ENCODE data around the gene B3GALNT1. TPM values are rescaled to one million over a fixed set of nuclear protein-coding genes. Genes with fewer than 3 reads are reported as not detected.

Gene B3GALNT1
- total RNA-seq, 4 donors from 2014 or later, result 2.3 to 11.8 (median 9.5) TPM

- WGBS, 2 donors, result 30 to 34% methylated on average over 1 of the region's 1 CpG
- H3K4me3 ChIP-seq (ENCODE audit: low read depth, poor library complexity, severe bottlenecking), result no peak overlapping the region
- intact Hi-C loops (cut with DNase I; ENCODE audit: low total_unique reads), result no loop called here
- TF ChIP-seq, protein P1, sequence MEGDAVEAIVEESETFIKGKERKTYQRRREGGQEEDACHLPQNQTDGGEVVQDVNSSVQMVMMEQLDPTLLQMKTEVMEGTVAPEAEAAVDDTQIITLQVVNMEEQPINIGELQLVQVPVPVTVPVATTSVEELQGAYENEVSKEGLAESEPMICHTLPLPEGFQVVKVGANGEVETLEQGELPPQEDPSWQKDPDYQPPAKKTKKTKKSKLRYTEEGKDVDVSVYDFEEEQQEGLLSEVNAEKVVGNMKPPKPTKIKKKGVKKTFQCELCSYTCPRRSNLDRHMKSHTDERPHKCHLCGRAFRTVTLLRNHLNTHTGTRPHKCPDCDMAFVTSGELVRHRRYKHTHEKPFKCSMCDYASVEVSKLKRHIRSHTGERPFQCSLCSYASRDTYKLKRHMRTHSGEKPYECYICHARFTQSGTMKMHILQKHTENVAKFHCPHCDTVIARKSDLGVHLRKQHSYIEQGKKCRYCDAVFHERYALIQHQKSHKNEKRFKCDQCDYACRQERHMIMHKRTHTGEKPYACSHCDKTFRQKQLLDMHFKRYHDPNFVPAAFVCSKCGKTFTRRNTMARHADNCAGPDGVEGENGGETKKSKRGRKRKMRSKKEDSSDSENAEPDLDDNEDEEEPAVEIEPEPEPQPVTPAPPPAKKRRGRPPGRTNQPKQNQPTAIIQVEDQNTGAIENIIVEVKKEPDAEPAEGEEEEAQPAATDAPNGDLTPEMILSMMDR (IDR thresholded peaks at IDR 0.05), result no peak
- no peak for TF ChIP-seq POLR2A (IDR thresholded peaks at IDR 0.05)
- DNase-seq (ENCODE audit: low spot score in 2 of 2), result no peak
These were observed 37.3 kb upstream of the B3GALNT1 start for GRCh38 chr3:161142486-161142885.

GRCh38 chr3:161139686-161140085 lies 34.5 kb upstream of the B3GALNT1 start:
- TF ChIP-seq POLR2A (IDR thresholded peaks at IDR 0.05), result no peak
- TF ChIP-seq, protein P1 (IDR thresholded peaks at IDR 0.05), result no peak
- DNase-seq (ENCODE audit: low spot score in 2 of 2), result no peak
- WGBS, 2 donors, result 75 to 82% methylated on average over 3 of the region's 3 CpGs
- H3K4me3 ChIP-seq (ENCODE audit: low read depth, poor library complexity, severe bottlenecking), result no peak overlapping the region
- intact Hi-C loops (cut with DNase I; ENCODE audit: low total_unique reads), result no loop called here

- TF ChIP-seq POLR2A (IDR thresholded peaks at IDR 0.05), result no peak
- TF ChIP-seq, protein P1 (IDR thresholded peaks at IDR 0.05), result no peak
- intact Hi-C loops (cut with DNase I; ENCODE audit: low total_unique reads), result no loop called here
- no peak overlapping the region for H3K4me3 ChIP-seq (ENCODE audit: low read depth, poor library complexity, severe bottlenecking)
- WGBS, 2 donors, result 79 to 83% methylated on average over 2 of the region's 2 CpGs
- no peak for DNase-seq (ENCODE audit: low spot score in 2 of 2)
These were observed 32.1 kb upstream of the B3GALNT1 start for GRCh38 chr3:161137260-161137659.

DNA sequence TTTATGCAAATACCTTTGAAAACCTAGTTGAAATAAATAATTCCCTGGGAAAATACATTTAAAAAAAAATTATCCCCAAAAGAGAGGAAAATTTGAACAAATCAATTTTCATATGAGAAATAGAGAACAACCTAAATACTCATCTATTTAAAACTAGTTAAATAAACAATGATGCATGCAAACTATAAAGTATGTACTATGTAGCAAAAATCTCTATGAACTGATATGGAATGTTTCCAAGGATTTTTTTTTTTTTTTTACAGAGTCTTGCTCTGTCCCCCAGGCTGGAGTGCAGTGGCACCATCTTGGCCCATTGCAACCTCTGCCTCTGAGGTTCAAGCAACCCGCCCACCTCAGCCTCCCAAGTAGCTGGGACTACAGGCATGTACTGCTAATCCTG lies 27.2 kb upstream of the B3GALNT1 start:
- 96 to 100% methylated on average over 1 of the region's 1 CpG for WGBS, 2 donors
- TF ChIP-seq, protein P1 (IDR thresholded peaks at IDR 0.05), result no peak
- no peak for TF ChIP-seq POLR2A (IDR thresholded peaks at IDR 0.05)
- no peak for DNase-seq (ENCODE audit: low spot score in 2 of 2)
- intact Hi-C loops (cut with DNase I; ENCODE audit: low total_unique reads), result no loop called here
- no peak overlapping the region for H3K4me3 ChIP-seq (ENCODE audit: low read depth, poor library complexity, severe bottlenecking)

GRCh38 chr3:161126495-161126894 lies 21.3 kb upstream of the B3GALNT1 start:
- TF ChIP-seq, protein P1 (IDR thresholded peaks at IDR 0.05), result no peak
- TF ChIP-seq POLR2A (IDR thresholded peaks at IDR 0.05), result no peak
- intact Hi-C loops (cut with DNase I; ENCODE audit: low total_unique reads), result no loop called here
- H3K4me3 ChIP-seq (ENCODE audit: low read depth, poor library complexity, severe bottlenecking), result no peak overlapping the region
- no peak for DNase-seq (ENCODE audit: low spot score in 2 of 2)
- WGBS, 2 donors, result 70 to 71% methylated on average over 2 of the region's 2 CpGs

GRCh38 chr3:161117646-161118045 lies 12.5 kb upstream of the B3GALNT1 start:
- intact Hi-C loops (cut with DNase I; ENCODE audit: low total_unique reads), result no loop called here
- TF ChIP-seq, protein P1 (IDR thresholded peaks at IDR 0.05), result no peak
- TF ChIP-seq POLR2A (IDR thresholded peaks at IDR 0.05), result no peak
- no peak for DNase-seq (ENCODE audit: low spot score in 2 of 2)
- H3K4me3 ChIP-seq (ENCODE audit: low read depth, poor library complexity, severe bottlenecking), result no peak overlapping the region
- 90 to 93% methylated on average over 3 of the region's 3 CpGs for WGBS, 2 donors
